Measurements from ENCODE around the gene CBLC. TPM values are rescaled to one million over a fixed set of nuclear protein-coding genes. Genes with fewer than 3 reads are reported as not detected.

Gene CBLC
- total RNA-seq, 1 donor from 2014 or later = not detected

GRCh38 chr19:44746616-44746945 lies 31.1 kb upstream of the CBLC start:
- no peak for DNase-seq (ENCODE audit: extremely low read depth, low read depth, low spot score)

DNA sequence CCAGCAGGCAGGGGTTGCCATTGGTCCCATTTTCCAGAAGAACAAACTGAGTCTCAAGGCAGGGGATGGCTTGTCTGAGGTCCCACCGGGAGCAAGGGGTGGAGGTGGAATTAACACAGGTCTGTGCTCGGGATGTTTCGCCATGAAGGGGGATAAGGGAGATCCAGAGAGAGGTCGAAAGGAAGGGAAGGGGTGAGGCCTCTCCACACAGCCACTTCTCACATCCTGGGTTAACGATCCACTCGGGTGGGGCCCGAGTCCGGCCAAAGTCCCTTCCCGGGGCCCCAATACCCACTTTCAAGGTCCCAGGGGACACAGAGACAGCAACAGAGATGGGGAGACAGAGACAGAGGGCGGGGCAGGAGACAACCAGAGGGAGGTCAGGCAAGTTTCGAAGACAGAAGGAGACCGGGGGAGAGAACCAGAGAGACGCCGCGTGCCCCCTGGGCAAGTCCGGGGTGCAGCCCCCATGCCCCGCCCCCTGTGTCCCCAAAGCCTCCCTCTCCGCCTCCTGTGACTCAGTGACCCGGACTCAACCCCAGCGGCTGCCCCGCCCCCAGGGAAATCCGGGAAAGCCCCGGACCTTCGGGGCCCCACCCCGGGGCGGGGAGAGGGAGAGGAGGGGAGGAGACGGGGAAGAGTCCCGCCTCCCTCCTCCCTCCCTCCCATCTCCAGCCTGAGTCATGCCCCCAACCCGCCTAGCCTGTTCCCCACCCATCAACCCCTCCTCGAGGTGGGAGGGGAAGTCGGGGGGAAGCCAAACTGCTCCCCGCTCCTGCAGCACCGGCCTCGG lies 30.5 kb upstream of the CBLC start:
- no peak for DNase-seq (ENCODE audit: extremely low read depth, low read depth, low spot score)

DNA sequence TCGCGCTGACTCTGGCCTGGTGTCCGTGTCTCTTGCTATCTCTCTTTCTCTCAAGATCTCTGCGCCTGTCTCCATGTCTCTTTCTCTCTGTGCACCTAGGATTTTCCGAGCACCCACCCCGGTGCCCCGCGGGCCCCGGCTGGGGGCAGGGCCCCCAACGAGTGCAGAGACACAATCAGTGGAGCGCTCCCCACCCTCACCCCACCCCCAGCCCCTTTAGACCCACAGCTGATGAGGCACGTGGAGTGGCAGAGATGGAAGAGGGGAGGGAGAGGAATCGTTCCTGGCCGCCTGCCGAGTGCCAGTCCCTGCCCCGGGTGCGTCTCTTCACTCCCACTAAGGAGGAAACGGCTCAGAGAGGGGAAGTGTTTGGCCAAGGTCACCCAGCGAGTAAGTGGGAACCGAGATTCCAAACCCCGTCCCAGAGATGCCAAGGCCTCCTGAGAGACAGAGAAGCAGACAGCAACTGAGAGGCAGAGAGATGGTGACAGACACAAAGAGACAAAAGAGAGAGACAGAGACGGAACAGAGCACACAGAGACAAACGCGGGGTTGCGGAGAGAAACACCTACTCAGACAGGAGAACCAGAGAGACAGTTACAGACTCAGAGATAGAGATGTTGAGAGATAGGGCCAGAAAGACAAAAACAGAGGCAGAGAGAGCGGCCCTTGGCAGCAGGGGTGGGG lies 29.8 kb upstream of the CBLC start:
- no peak for DNase-seq (ENCODE audit: extremely low read depth, low read depth, low spot score)

GRCh38 chr19:44748426-44749254 lies 29.1 kb upstream of the CBLC start, which contains the start of gene BCL3:
Gene BCL3, plus strand, starts transcription at chr19:44748708. Its CDS starts 83 bp downstream, at chr19:44748791.
- no peak for DNase-seq (ENCODE audit: extremely low read depth, low read depth, low spot score)

DNA sequence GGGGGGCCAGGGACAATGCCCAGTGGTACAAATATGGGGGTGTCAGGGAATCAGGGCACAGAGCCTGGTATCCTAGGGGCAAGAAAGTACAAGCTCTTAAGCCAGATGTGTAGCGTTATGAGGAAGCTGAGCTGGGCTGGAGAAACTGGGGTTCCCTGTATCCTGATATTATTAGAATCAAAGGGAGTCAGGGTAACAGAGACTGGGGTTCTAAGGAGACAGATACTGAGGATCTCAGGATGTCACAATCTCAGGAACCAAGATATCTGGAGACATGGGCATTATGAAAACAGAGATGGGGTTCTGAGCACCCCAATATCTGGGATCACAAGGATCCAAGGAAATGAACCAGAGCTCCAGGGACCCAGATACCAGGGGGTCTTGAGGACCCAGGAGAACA lies 28.4 kb upstream of the CBLC start:
- no peak for DNase-seq (ENCODE audit: extremely low read depth, low read depth, low spot score)

GRCh38 chr19:44749994-44750393 lies 27.7 kb upstream of the CBLC start:
- no peak for DNase-seq (ENCODE audit: extremely low read depth, low read depth, low spot score)

- no peak for DNase-seq (ENCODE audit: extremely low read depth, low read depth, low spot score)
Observed at GRCh38 chr19:44752123-44752815, 25.4 kb upstream of the CBLC start.

DNA sequence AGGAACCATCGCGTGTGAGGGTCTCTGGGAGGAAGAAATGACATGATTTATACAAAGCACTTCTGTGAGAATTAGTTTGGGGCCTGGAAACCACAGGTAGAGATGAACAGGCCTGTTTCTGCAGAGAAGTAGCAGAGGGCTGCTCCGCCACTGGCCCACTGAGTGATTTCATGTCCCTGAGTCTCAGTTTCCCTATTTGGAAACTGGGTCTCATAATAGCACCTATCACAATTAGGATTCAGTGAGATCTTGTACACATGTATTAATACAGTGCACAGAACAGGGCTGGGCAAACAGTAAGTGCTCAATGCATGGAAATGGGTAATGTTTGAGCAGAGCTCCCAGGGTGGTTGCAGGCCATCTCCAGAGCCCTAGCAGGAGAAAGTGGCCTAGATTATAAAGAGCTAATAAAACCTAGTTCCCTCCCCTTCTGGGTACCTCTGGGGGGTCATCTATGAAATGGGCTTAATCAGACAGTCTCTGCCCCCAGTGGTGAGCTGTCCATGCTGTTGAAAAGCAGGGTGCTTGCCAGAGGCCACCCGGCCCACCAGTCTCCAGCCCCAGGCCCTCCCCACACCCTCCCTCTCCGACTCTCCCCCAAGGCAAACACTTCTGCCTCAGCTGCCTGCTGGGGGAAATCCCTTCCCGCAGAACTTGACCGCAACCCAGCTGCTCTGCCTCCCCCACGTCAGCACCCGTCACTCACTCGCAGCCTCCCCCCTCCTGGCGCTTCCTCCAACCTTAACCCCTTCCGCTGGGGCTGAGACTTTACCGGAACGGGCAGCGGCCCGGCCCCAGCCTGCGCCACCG lies 24.7 kb upstream of the CBLC start:
- peak; percentile 65 for DNase-seq (ENCODE audit: extremely low read depth, low read depth, low spot score)

- DNase-seq (ENCODE audit: extremely low read depth, low read depth, low spot score) = no peak
Observed at GRCh38 chr19:44753626-44753931, 24.1 kb upstream of the CBLC start.

DNA sequence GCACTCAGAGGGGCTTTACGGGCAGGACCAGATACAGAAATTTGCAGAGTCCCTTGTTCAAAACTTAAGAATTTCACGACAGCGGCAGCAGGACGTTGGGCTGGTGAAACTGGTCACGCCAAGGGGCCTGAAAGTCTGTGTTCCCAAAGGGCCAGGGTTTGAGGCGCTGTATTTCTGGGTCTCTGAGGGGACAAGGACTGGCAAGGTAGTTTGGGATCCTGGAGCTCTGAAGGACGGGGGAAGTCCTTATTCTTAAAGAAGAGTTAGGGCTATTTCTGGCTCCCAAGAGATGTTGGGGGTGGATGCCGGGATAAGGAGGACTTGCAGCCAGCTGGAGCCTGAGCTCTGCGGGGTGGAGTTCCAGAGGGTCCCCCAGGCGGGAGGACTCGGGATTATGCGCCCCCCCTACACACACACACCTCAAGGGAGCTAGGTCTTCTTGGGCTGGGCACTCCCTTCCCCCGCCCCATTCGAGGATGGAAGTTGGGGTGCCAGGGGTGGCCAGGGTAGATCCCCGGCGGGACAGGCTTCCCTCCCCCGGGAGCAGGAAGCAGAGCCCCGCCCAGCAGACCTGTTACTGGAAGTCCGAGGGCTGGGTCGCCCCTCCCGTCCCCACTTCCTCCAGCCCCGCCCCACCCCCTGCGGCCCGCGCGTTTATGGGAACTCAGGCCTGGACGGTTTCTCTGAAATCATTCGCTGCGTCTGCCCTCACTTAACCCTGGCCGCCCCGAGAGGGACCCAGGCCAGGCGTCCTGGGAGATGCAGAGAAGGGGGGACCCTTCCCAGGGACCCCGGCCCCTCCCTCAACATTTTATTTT lies 23.5 kb upstream of the CBLC start:
- DNase-seq (ENCODE audit: extremely low read depth, low read depth, low spot score) = no peak

DNA sequence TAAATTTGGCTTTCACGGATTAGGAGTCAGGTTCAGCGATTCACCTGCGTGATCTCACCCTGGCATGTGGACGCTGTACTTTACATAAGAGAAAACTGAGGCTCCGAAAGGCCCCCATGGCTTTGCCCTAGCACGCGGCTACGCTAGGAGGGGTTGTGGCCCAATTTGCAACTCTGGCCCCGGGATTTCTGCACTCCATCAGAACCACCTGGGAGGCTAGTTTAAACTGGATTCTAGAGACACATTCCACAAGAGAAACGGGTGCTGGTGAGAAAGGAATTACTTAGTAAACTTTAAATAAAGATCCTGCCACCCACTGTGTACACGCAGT lies 23.0 kb upstream of the CBLC start:
- no peak for DNase-seq (ENCODE audit: extremely low read depth, low read depth, low spot score)

DNA sequence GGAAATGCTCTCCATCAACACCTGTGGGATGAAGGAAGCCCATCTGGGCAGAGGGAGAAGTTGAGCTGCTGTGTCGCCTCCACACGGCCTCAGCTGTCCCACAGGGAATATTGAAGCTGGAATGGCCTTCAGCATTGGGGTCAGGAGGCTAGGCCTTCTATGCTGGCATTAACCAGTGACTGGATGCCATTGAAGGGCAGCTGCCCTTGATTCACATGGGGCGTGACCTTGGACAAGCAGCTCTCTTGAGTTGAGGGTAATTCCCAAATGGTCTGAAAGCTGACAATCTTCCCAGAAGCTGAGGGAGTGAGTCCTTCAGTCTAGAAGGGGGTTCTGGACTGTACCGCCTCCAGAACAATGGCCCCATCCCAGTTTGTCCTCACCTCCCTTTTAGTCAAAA lies 22.5 kb upstream of the CBLC start:
- DNase-seq (ENCODE audit: extremely low read depth, low read depth, low spot score) = no peak

DNA sequence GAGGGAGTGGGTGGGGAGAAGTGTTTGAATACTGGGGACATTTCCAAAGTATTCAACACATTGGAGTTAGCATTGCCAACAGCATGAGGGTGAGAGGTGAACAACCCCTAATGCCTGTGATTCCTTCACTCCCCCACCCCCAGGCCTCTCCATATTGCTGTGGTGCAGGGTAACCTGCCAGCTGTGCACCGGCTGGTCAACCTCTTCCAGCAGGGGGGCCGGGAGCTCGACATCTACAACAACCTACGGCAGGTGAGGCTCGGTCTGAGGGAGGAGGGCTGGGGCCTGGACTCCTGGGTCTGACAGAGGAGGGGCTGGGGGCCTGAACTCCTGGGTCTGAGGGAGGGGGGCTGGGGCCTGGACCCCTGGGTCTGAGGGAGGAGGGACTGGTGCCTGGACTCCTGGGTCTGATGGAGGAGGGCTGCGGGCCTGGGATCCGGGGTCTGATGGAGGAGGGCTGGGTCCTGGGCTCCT lies 21.6 kb upstream of the CBLC start:
- DNase-seq (ENCODE audit: extremely low read depth, low read depth, low spot score) = no peak

DNA sequence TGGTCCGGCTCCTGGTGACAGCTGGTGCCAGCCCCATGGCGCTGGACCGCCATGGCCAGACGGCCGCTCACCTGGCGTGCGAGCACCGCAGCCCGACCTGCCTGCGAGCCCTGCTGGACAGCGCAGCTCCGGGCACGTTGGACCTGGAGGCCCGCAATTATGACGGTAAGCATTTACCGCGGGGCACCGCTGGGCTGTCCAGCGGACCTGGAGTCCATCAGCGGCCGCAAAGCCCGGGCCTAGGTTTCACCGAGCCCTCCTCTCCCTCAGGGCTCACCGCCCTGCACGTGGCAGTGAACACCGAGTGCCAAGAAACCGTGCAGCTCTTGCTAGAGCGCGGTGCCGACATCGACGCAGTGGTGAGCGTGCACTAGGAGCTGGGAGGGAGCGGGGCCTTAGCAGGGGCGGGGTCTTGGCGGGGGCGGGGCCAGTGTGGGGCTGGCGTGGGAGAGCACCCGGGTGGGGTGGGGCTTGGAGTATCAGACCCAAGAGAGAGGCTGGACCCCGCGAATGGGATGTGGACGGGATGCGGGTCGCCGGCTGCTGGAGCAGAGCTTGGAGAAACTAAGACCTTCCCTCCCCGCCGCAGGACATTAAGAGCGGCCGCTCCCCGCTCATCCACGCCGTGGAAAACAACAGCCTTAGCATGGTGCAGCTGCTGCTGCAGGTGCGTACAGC lies 20.5 kb upstream of the CBLC start:
- DNase-seq (ENCODE audit: extremely low read depth, low read depth, low spot score) = no peak

GRCh38 chr19:44757735-44758505 lies 19.8 kb upstream of the CBLC start:
- no peak for DNase-seq (ENCODE audit: extremely low read depth, low read depth, low spot score)

DNA sequence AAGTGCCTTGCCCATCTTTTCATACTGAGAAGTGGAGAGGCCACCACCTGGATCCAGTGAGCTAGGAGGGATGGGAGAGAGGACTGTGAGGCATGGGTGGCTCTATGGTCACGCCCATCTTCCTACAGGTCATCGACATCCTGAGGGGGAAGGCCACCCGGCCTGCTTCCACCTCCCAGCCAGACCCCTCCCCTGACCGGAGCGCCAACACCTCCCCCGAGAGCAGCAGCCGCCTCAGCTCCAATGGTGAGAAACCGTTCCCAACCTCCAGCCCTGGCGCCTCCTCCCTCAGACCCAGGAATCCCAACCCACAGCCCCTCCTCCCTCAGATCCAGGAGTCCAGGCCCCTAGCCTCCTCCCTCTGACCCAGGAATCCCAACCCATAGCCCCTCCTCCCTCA lies 19.1 kb upstream of the CBLC start:
- DNase-seq (ENCODE audit: extremely low read depth, low read depth, low spot score) = no peak

GRCh38 chr19:44759083-44759804 lies 18.4 kb upstream of the CBLC start:
- DNase-seq (ENCODE audit: extremely low read depth, low read depth, low spot score) = no peak

DNA sequence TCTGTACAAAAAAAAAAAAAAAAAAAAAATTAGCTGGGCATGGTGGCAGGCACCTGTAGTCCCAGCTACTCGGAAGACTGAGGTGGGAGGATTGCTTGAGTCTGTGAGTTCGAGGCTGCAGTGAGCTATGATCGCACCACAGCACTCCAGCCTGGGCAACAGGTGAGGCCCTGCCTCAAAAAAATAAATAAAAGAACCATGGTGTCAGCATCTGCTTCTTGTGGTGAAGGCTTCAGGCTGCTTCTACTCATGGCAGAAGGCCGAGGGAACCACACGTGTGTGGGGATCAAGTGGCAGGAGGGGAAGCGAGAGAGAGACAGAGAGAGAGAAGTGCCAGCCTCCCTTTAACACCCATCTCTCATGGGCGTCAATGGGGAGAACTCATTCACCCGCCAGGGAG lies 15.7 kb upstream of the CBLC start:
- no peak for DNase-seq (ENCODE audit: extremely low read depth, low read depth, low spot score)

Data from glomerular endothelial cell (primary cell).